GM12874 (cell line): Measurements from ENCODE around the gene DCP2.

Source experiments
- CTCF ChIP-seq: IDR thresholded peaks from 2 replicates; pipeline ENCODE4 v1.5.1; 2011; ENCODE audit warnings: low read depth, mild to moderate bottlenecking, control low read depth, low read length, moderate library complexity; ENCODE audit not compliant: insufficient read depth

DCP2 gene

DNA sequence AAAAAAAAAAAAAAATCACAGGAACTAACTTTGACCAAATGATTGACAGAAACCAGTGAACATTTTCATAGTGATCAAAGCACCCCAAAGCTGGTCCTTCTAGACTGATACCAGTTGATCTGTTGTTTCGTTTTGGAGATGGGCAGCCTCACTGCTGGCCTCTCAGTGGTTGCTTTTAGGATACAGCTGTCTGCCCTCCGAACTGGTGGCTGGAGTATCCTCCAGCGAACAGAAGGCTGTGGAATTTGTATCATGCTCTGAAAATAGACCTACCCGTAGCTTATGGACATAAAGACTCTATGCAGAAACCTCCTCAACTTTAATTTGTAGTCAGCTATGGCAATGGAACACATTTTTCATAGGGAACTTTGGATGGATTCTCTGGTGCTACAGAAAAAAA is 49.0 kb downstream of the DCP2 start:
- TF ChIP-seq CTCF = no peak

- no peak for TF ChIP-seq CTCF
These were observed 49.6 kb downstream of the DCP2 start for GRCh38 chr5:113026211-113026610.

DNA sequence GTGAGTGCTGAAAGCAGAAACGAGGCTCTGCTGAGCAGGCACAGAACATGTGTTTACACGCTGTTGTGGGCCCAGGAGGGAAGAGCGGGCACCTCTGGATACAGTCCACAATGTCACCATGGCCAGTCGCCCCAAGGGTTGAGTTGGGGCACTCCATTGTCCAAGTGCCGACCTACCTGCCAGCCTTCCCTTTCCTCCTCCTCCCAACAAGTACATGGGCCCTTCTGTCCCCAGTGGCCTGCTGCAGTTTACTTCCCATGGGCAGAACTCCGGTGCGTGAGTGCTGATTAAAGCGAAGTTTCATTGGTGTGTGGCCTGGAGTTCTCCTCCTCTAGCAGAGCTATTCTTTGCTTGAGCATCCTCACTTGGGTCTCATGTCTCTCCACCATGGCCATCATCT is 50.4 kb downstream of the DCP2 start:
- no peak for TF ChIP-seq CTCF

- TF ChIP-seq CTCF = no peak
These were observed 50.8 kb downstream of the DCP2 start for GRCh38 chr5:113027431-113027830.

DNA sequence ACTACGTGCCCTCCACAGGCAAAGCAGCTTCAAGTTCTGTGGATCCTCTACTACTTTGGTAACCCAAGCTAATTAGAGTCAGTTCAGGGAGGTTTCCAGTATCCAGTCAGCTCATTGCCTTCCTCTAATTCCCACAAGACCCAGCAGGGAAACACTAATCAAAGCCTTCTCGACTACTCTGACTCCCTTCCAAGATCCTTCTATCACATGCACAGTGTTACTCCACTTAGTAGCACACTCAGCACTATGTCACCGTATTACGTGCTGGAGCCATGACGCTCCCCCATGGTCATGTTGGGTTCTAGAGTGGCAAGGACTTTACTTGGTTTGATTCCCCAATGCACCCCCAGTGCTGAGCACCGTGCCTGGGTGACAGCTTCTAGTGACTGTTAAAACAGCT is 53.0 kb downstream of the DCP2 start:
- TF ChIP-seq CTCF = no peak

GRCh38 chr5:113031104-113031503 is 54.5 kb downstream of the DCP2 start:
- no peak for TF ChIP-seq CTCF

- TF ChIP-seq CTCF = no peak
These were observed 55.0 kb downstream of the DCP2 start for GRCh38 chr5:113031557-113031956.
